ENCODE data around the gene MRPS25.

The MRPS25 gene

DNA sequence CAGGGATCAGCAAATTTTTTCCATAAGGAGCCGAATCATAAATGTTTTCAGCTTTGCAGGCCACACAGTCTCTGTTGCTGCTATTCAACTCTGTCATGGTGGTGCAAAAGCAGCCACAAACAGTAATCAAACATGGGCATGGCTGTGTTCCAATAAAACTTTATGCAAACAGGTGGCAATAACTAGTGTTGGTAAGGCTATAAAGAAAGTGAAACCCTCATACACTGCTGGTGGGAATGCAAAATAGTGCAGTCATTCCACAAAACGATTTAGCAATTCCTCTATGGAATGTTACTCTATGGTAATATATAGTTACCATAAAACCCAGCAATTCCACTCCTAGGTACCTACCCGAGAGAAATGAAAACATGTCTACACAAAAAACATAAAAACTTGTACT is 14.0 kb upstream of the MRPS25 start:
- TF ChIP-seq TAF1 (IDR thresholded peaks at IDR 0.05; ENCODE audit: borderline replicate concordance, low read depth, low read length) = no peak
- no peak for TF ChIP-seq POLR2AphosphoS5 (IDR thresholded peaks at IDR 0.05; ENCODE audit: low read depth, low read length)
- TF ChIP-seq POLR2A (IDR thresholded peaks at IDR 0.05; ENCODE audit: low read depth, low read length) = no peak

DNA sequence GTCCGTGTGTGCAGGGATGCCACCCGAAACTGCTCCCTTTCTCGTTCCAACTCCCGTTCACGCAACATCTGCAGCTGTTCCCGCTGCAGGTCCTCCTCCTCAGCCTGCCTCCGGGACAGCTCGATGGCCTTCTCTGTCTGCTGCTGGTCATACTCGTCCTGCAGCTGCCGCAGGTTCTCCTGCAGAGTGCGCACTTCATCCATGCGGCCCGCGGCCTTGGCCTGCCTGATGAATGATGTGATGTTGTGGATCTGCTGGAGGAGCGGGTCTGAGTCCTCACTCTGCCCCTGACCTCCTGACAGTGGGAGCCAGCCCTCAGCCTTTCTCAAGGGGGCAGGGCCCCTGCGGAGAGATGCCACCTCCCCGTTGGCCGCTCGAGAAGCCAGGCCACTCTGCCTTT is 9.4 kb upstream of the MRPS25 start:
- TF ChIP-seq POLR2A (IDR thresholded peaks at IDR 0.05; ENCODE audit: low read depth, low read length) (no peak), POLR2AphosphoS5 (IDR thresholded peaks at IDR 0.05; ENCODE audit: low read depth, low read length) (no peak), TAF1 (IDR thresholded peaks at IDR 0.05; ENCODE audit: borderline replicate concordance, low read depth, low read length) (no peak)
- FAIRE-seq (no peak), DNase-seq (ENCODE audit: insufficient read length) (no peak)

More for the DNA sequence above, 14.0 kb upstream of the MRPS25 start:
- FAIRE-seq (no peak), DNase-seq (ENCODE audit: insufficient read length) (no peak)

DNA sequence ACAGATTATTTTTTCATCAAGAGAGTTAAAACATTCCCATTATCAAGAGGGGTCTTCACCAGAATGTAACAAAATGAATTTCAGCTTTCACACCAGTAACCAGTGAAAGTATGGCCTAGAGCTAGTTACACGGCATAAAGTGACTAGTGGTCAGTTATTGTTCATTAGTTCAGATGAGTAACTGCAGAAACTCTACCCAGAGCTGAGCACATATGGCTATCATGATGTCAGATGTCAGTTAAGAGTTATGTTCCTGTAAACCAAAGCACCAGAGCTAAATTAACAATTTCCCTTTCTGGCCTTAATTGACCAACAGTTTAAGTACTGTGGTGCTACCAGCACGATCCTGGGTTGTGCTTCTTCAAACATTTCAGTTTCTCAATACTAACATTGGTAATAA is 6.6 kb upstream of the MRPS25 start:
- FAIRE-seq (no peak), DNase-seq (ENCODE audit: insufficient read length) (no peak)
- TF ChIP-seq POLR2A (IDR thresholded peaks at IDR 0.05; ENCODE audit: low read depth, low read length) (no peak), TAF1 (IDR thresholded peaks at IDR 0.05; ENCODE audit: borderline replicate concordance, low read depth, low read length) (no peak), POLR2AphosphoS5 (IDR thresholded peaks at IDR 0.05; ENCODE audit: low read depth, low read length) (no peak)

DNA sequence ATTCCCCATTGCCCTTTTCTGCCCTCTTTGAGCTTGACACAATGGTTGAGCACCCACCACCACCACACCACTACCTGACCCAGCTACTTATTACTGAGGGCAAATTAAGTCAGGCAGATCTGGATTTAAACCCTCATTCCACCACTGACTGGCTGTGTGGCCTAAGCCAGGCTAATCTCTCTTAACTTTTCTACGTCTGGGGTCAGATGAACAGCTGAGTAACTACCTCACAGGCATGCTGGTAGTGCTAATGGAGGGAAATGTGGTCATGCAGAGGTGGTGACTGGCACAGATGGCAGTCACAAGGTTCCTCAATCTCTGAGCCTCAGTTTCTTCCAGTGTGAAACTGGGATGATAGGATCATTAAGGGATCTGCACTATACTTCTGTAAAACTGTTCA is 4.3 kb upstream of the MRPS25 start:
- TF ChIP-seq TAF1 (IDR thresholded peaks at IDR 0.05; ENCODE audit: borderline replicate concordance, low read depth, low read length) (no peak), POLR2A (IDR thresholded peaks at IDR 0.05; ENCODE audit: low read depth, low read length) (no peak), POLR2AphosphoS5 (IDR thresholded peaks at IDR 0.05; ENCODE audit: low read depth, low read length) (no peak)
- FAIRE-seq (no peak), DNase-seq (ENCODE audit: insufficient read length) (no peak)

DNA sequence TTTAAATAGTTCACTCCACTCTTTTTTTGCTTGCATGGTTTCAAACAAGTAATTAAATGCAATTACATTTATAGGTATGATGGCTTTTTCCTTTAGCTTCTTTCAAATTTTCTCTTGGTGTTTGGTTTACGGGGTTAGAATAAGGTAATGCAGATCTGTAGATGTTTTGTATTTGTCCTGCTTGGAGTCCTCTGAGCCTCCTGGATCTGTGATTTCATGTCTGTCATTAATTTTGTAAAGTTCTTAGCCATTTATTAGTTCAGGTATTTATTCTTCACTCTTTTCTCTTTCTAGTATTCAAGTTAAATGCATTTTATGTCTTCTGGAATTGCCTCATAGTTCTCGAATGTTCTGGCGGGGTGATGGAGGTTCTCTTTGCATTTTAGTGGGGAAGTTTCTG is 1.4 kb upstream of the MRPS25 start:
- FAIRE-seq (no peak), DNase-seq (ENCODE audit: insufficient read length) (no peak)
- no peak for TF ChIP-seq POLR2AphosphoS5 (IDR thresholded peaks at IDR 0.05; ENCODE audit: low read depth, low read length)

DNA sequence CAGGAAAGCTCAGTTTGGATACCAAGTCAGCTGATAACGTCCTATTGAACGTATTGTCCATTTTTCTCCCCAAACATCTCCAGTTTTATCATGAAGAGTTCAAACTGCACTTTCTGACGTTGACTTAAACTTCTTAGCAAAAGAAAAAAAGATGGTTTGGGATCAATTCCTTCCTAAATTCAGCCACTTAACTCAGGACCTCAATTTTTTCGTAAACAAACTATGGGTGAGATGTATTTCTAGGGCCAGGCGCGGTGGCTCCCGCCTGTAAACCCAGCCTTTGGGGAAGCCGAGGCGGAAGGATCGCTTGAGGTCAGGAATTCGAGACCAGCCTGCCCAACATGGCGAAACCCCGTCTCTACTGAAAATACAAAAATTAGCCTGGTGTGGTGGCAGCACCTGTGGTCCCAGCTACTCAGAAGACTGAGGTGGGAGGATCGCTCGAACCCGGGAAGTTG is 464 bp upstream of the MRPS25 start:
- no peak for FAIRE-seq
- DNase-seq (ENCODE audit: insufficient read length) = no peak
- TF ChIP-seq POLR2AphosphoS5 (IDR thresholded peaks at IDR 0.05; ENCODE audit: low read depth, low read length) (no peak), POLR2A (IDR thresholded peaks at IDR 0.05; ENCODE audit: low read depth, low read length) (no peak), TAF1 (IDR thresholded peaks at IDR 0.05; ENCODE audit: borderline replicate concordance, low read depth, low read length) (no peak)

DNA sequence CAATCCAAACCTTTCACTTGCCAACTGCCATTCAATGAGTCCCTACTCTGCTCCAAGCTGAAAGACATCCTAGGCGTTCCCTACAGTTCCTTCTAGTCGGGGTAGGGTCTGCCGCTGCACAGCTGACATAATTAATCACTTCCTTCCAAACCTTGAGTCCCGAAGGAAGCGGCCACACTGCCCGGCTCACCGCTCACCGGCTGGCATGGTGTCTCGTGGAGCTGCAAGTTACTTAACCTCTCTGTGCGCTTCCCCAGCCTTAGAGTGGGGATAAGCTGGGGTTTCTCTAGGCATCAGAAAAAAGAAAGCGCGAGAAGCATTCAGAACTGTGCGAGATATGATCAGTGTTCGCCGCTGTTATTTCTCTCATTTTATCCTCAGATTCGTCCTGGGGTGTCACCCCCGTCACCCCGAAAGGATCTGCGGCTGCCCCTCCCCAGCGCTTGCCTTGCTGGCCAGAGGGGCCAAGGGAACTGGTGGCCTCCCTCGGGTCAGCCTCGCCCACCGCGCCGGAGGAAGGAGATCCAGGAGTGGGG is 748 bp downstream of the MRPS25 start:
- FAIRE-seq (no peak), DNase-seq (ENCODE audit: insufficient read length) (peak; percentile 41)
- TF ChIP-seq TAF1 (IDR thresholded peaks at IDR 0.05; ENCODE audit: borderline replicate concordance, low read depth, low read length) (no peak), POLR2A (IDR thresholded peaks at IDR 0.05; ENCODE audit: low read depth, low read length) (no peak), POLR2AphosphoS5 (IDR thresholded peaks at IDR 0.05; ENCODE audit: low read depth, low read length) (no peak)

DNA sequence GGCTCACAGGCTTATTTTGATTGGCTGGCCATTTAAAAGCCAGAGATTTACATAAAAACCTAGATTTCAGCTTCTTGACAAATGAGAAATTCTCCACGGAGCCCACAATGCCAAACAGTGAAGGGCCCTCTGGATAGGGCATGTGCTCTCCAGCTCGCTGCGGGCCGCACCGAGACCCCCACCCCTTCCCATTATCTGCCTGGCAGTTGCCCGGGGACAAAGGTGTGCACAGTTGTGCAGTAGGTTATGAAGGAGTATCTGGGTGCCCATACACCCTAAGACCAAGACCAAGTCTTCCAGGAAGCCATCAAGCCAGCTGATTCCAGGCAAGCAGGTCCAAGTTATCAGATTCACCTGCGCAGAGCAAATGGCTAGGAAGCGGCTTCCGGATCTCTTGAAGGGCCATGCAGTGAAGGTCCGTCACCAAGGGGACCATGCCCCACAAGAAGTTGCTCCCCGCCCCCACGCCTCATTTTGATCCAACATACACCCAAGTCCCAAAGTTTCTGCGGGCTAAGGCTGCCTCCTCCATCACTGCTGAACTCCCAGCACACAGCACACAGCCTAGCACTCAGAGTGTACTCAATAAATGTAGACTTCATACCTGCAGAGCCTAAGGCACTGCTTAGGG is 1.3 kb downstream of the MRPS25 start:
- DNase-seq (ENCODE audit: insufficient read length) (no peak), FAIRE-seq (no peak)

DNA sequence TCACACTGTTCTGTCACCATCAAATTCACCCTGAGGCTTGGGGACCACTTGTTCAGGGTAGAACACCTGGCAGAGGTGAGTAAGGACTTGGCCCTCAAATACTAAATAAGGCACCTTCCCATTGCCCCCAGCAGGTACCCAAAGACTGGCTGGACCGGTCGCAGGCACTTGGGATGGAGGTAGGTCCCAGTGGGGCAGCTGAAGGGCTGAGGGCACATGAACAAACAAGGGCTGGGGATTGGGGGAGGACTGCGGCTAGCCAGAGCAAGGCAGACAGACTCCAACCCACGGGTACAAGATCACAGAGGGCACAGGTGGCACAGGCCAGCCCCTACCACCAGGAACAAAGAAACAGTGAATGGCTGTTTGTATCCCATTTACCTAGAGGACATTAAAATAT is 1.9 kb downstream of the MRPS25 start:
- no peak for FAIRE-seq
- no peak for TF ChIP-seq POLR2A (IDR thresholded peaks at IDR 0.05; ENCODE audit: low read depth, low read length)
- no peak for TF ChIP-seq POLR2AphosphoS5 (IDR thresholded peaks at IDR 0.05; ENCODE audit: low read depth, low read length)
- no peak for TF ChIP-seq TAF1 (IDR thresholded peaks at IDR 0.05; ENCODE audit: borderline replicate concordance, low read depth, low read length)
- no peak for DNase-seq (ENCODE audit: insufficient read length)

More for the DNA sequence above, 1.3 kb downstream of the MRPS25 start:
- TF ChIP-seq POLR2A (IDR thresholded peaks at IDR 0.05; ENCODE audit: low read depth, low read length) = no peak
- TF ChIP-seq POLR2AphosphoS5 (IDR thresholded peaks at IDR 0.05; ENCODE audit: low read depth, low read length) = no peak
- TF ChIP-seq TAF1 (IDR thresholded peaks at IDR 0.05; ENCODE audit: borderline replicate concordance, low read depth, low read length) = no peak

DNA sequence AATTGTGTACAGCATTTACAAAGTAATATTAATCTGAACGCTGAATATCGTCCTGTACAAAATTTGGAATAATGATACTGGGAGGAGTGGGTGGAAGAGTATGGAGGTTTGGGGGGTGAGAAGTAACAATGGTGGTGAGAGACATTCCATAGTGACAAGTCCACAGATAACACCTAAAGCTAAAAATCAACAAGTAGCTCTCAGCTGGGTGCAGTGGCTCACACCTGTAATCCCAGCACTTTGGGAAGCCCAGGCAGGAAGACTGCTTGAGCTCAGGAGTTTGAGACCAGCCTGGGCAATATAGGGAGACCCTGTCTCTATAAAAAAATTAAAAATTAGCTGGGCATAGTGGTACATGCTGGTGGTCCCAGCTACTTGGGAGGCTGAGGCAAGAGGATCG is 5.1 kb downstream of the MRPS25 start:
- no peak for FAIRE-seq
- TF ChIP-seq POLR2AphosphoS5 (IDR thresholded peaks at IDR 0.05; ENCODE audit: low read depth, low read length) = no peak
- no peak for TF ChIP-seq POLR2A (IDR thresholded peaks at IDR 0.05; ENCODE audit: low read depth, low read length)
- TF ChIP-seq TAF1 (IDR thresholded peaks at IDR 0.05; ENCODE audit: borderline replicate concordance, low read depth, low read length) = no peak

DNA sequence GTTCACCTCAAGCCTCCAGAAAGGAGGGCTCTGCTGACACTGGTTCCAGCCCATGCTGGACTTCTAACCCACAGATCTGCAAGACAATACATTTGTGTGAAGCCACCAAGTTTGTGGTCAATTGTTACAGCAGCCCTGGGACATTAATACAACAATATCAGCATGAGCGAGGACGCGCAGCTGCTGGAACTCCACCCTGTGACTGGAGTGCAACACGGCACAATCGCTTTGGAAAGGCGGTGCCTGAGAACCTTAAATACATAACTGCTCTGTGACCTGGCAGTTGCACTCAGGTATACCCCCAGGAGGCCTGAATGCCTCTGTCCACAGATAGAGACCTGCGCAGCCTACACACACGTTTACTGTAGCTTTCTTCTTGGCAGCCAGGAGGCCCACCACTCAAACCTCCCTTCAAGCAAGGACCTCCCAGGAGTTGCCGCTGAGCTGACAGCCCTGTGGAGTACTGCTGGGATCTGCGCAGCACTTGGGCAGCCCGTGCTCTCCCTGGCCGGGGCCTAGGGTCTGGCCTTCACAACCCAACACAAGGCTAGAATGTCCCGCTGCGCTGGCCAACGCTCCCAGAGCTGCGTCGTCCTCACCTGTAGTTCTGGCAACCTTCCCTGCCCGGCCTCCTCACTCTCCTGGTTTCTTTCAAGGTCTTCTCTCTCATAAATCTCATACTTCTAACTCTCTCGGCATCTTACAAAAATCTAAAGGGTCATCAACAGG is 8.3 kb downstream of the MRPS25 start:
- FAIRE-seq (no peak), DNase-seq (ENCODE audit: insufficient read length) (no peak)
- TF ChIP-seq TAF1 (IDR thresholded peaks at IDR 0.05; ENCODE audit: borderline replicate concordance, low read depth, low read length) (no peak), POLR2AphosphoS5 (IDR thresholded peaks at IDR 0.05; ENCODE audit: low read depth, low read length) (no peak), POLR2A (IDR thresholded peaks at IDR 0.05; ENCODE audit: low read depth, low read length) (no peak)

More for the DNA sequence above, 5.1 kb downstream of the MRPS25 start:
- no peak for DNase-seq (ENCODE audit: insufficient read length)

DNA sequence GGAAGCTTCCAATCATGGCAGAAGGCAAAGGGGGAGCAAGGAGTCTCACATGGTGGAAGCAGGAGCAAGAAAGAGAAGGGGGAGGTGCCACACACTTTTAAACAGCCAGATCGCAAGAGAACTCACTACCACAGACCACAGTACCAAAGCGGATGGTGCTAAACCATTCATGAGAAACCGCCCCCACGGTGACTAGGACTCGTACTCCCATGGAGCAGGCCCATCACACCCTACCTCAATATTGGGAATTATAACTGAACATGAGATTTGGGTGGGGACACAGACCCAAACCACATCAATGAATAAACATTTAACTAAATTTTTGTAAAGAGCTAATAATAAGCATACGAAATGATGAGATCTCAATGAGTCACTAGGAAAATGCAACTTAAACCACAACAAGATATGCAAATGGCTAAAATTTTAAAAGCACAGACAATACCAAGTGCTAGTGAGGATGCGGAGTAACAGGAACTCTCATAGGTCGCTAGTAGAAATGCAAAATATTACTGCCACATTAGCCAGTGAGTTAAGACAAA is 10.0 kb downstream of the MRPS25 start:
- FAIRE-seq = peak; percentile 42
- peak; percentile 30 for DNase-seq (ENCODE audit: insufficient read length)
- no peak for TF ChIP-seq POLR2AphosphoS5 (IDR thresholded peaks at IDR 0.05; ENCODE audit: low read depth, low read length)
- TF ChIP-seq POLR2A (IDR thresholded peaks at IDR 0.05; ENCODE audit: low read depth, low read length) = no peak

Measured in GM12892 (cell line).